Hindlimb muscle (tissue), 1 donor: ENCODE measurements around the gene ARAP3. TPM values are rescaled to one million over a fixed set of nuclear protein-coding genes. Genes with fewer than 3 reads are reported as not detected.
A peak's percentile ranks its signal among the peaks of the same experiment; 100 is the strongest.

ENCODE experiments used
- DNase-seq: peaks from one replicate; pipeline ENCODE4 v3.0.0-alpha.2; 2013
- polyA plus RNA-seq: library from polyadenylated mRNA; unstranded; fragments of 120-200 nt; gene quantifications from one replicate; pipeline ENCODE4 v1.2.1, GENCODE V29; 2013; ENCODE audit not compliant: insufficient read length

The ARAP3 gene
- polyA plus RNA-seq, 1 donor = 13.9 TPM

- DNase-seq = no peak
Measured at GRCh38 chr5:141696431-141696830, 14.4 kb upstream of the ARAP3 start.

- no peak for DNase-seq
Measured at GRCh38 chr5:141695627-141696215, 13.7 kb upstream of the ARAP3 start.

- no peak for DNase-seq
Measured at GRCh38 chr5:141694479-141694878, 12.4 kb upstream of the ARAP3 start.

- no peak for DNase-seq
Measured at GRCh38 chr5:141692919-141693725, 11.1 kb upstream of the ARAP3 start.

GRCh38 chr5:141692533-141692888 is 10.5 kb upstream of the ARAP3 start:
- no peak for DNase-seq

- DNase-seq = peak; percentile 75
Measured at GRCh38 chr5:141691867-141692532, 10.0 kb upstream of the ARAP3 start.

- no peak for DNase-seq
Measured at GRCh38 chr5:141691286-141691866, 9.3 kb upstream of the ARAP3 start.

- DNase-seq = no peak
Measured at GRCh38 chr5:141686648-141687416, 4.8 kb upstream of the ARAP3 start.

- DNase-seq = no peak
Measured at GRCh38 chr5:141685591-141685990, 3.6 kb upstream of the ARAP3 start.

- no peak for DNase-seq
Measured at GRCh38 chr5:141683596-141684141, 1.6 kb upstream of the ARAP3 start.

- DNase-seq = no peak
Measured at GRCh38 chr5:141681295-141681694, 735 bp downstream of the ARAP3 start.

- no peak for DNase-seq
Measured at GRCh38 chr5:141680751-141681201, 1.3 kb downstream of the ARAP3 start.

GRCh38 chr5:141680178-141680577 is 1.9 kb downstream of the ARAP3 start:
- no peak for DNase-seq

GRCh38 chr5:141677415-141677814 is 4.6 kb downstream of the ARAP3 start:
- DNase-seq = no peak

- DNase-seq = no peak
Measured at GRCh38 chr5:141675672-141676071, 6.4 kb downstream of the ARAP3 start.

GRCh38 chr5:141674747-141675146 is 7.3 kb downstream of the ARAP3 start:
- no peak for DNase-seq

- DNase-seq = no peak
Measured at GRCh38 chr5:141672841-141673813, 8.9 kb downstream of the ARAP3 start.

GRCh38 chr5:141672071-141672840 is 9.8 kb downstream of the ARAP3 start:
- DNase-seq = no peak

- DNase-seq = no peak
Measured at GRCh38 chr5:141669520-141669919, 12.5 kb downstream of the ARAP3 start.

GRCh38 chr5:141668601-141669265 is 13.3 kb downstream of the ARAP3 start:
- no peak for DNase-seq
